HepG2 (cell line): Measurements from ENCODE around the gene KAT7. TPM values are rescaled to one million over a fixed set of nuclear protein-coding genes. Genes with fewer than 3 reads are reported as not detected.

Experiments
- ATAC-seq: fragments of 200-7000 bp; cut with Tn5 transposase; 3 replicates; pipeline ENCODE4 v1.9.1; 2020; ENCODE audit warnings: mild to moderate bottlenecking, moderate library complexity
- BruUV-seq: library from RNA; stranded (reverse); fragments of 400-500 nt; replicated peaks from 2 replicates; lab custom pipeline; 2021; lab: Mats Ljungman, UMichigan
- CTCF ChIA-PET: fragments of 300-600 bp; formaldehyde crosslinking; extraction: SDS; loops from one replicate; lab custom pipeline; 2021; ENCODE audit warnings: low total read pairs, inconsistent platforms, low intra/inter-chr PET ratio; lab: Yijun Ruan, JAX
- POLR2A ChIA-PET: fragments of 350-600 bp; sonication (Branson Sonifier 250); formaldehyde crosslinking; loops from one replicate; lab custom pipeline; 2020; ENCODE audit warnings: antibody characterized with exemption, inconsistent platforms; lab: Yijun Ruan, JAX
- DNase-seq: peaks from one replicate; pipeline ENCODE4 v3.0.0-alpha.2; 2015; ENCODE audit warnings: low spot score
- FAIRE-seq: peaks from 3 replicates; lab custom pipeline; 2011; peaks lifted over from hg19 to GRCh38; lab: Jason Lieb, UNC
- H2AFZ ChIP-seq: one replicate; pipeline ENCODE4 v1.6.1; 2011; ENCODE audit warnings: low read length, inconsistent platforms
- H3K27ac ChIP-seq: fragments of 300-600 bp; 3 replicates; pipeline ENCODE4 v1.8.0; 2011; ENCODE audit warnings: mixed run types, mild to moderate bottlenecking, mixed read lengths, low read length, inconsistent platforms; ENCODE audit not compliant: insufficient read depth; ENCODE audit errors: extremely low read length
- H3K27me3 ChIP-seq, 2 experiments: fragments of 200-600 bp in 1 of 2; 2 replicates in 1 of 2; 3 replicates in 1 of 2; pipeline versions ENCODE4 v1.6.0 to v1.8.0; 2011; ENCODE audit warnings: low read length in 2 of 2, mild to moderate bottlenecking in 2 of 2, moderate library complexity in 2 of 2, inconsistent platforms in 1 of 2; ENCODE audit not compliant: insufficient read depth in 2 of 2, control insufficient read depth in 1 of 2
- H3K36me3 ChIP-seq, 2 experiments: fragments of 200-600 bp in 1 of 2; replicated peaks in 1 of 2; 2 replicates in 1 of 2; 3 replicates in 1 of 2; pipeline versions ENCODE4 v1.5.1 to v1.8.0; 2011; ENCODE audit warnings: low read length in 2 of 2, inconsistent platforms in 1 of 2; ENCODE audit not compliant: insufficient read depth in 2 of 2, control insufficient read depth in 1 of 2
- H3K4me1 ChIP-seq: 2 replicates; pipeline ENCODE4 v1.5.1; 2012; ENCODE audit warnings: low read length, inconsistent platforms; ENCODE audit not compliant: insufficient read depth
- H3K4me2 ChIP-seq: 2 replicates; pipeline ENCODE4 v1.6.0; 2011; ENCODE audit warnings: low read depth, low read length, inconsistent platforms
- H3K4me3 ChIP-seq, 3 experiments: fragments of 200-600 bp in 1 of 3; sonication (generic), shearing (Covaris generic) in 1 of 3; replicated peaks in 1 of 3; 2 replicates each; pipeline ENCODE4 v1.5.1; 2011 to 2016; ENCODE audit warnings: low read length in 3 of 3, inconsistent platforms in 2 of 3, low read depth in 2 of 3, mild to moderate bottlenecking in 2 of 3, control low read depth in 1 of 3, mixed read lengths in 1 of 3; ENCODE audit not compliant: insufficient read depth in 1 of 3
- H3K79me2 ChIP-seq: one replicate; pipeline ENCODE4 v1.6.1; 2011; ENCODE audit warnings: low read length, inconsistent platforms; ENCODE audit not compliant: insufficient read depth
- H3K9ac ChIP-seq: 2 replicates; pipeline ENCODE4 v1.6.0; 2011; ENCODE audit warnings: mild to moderate bottlenecking, low read depth, low read length, inconsistent platforms; ENCODE audit not compliant: insufficient read depth
- H3K9me3 ChIP-seq: 2 replicates; pipeline ENCODE4 v1.5.1; 2012; ENCODE audit warnings: mild to moderate bottlenecking, low read length
- H4K20me1 ChIP-seq: 2 replicates; pipeline ENCODE4 v1.6.0; 2011; ENCODE audit warnings: inconsistent platforms, mild to moderate bottlenecking, low read length, moderate library complexity; ENCODE audit not compliant: insufficient read depth
- CEBPB ChIP-seq: IDR thresholded peaks from 2 replicates; pipeline ENCODE4 v1.6.1; 2011; ENCODE audit warnings: low read depth, low read length, improper control_type of control experiment, borderline replicate concordance
- PITX1 ChIP-seq: sonication (generic); formaldehyde crosslinking; IDR thresholded peaks from 2 replicates; pipeline ENCODE4 v1.5.1; 2020; ENCODE audit warnings: mild to moderate bottlenecking, missing genetic modification reagents
- SMYD3 ChIP-seq: sonication (generic); formaldehyde crosslinking; IDR thresholded peaks from 2 replicates; pipeline ENCODE4 v1.8.1; 2023; ENCODE audit warnings: mild to moderate bottlenecking, missing genetic modification reagents
- ZFP37 ChIP-seq: sonication (generic); formaldehyde crosslinking; IDR thresholded peaks from 2 replicates; pipeline ENCODE4 v1.4.0; 2020; ENCODE audit warnings: missing genetic modification reagents, borderline replicate concordance
- WGBS: methylation state at CpG from one replicate; pipeline ENCODE4 v1.1.6; 2017; ENCODE audit warnings: low lambda C conversion rate; 5-methylcytosine and 5-hydroxymethylcytosine counted together
- in situ Hi-C: cut with HindIII; loops from 2 replicates; pipeline ENCODE4 v1.10.0; 2017; ENCODE audit warnings: low pct_unique_long_range_greater_than_20kb; ENCODE audit not compliant: extremely low pct_ligation_motif_present
- intact Hi-C: fragments of 100-400 bp; cut with micrococcal nuclease; formaldehyde crosslinking; loops from one replicate; pipeline ENCODE4 v1.10.0; 2022; ENCODE audit not compliant: unreplicated experiment
- polyA plus RNA-seq, 8 experiments: library from polyadenylated mRNA; depleted of rRNA in 3 of 8; stranded (reverse) in 7 of 8; unstranded in 1 of 8; fragments of >200 nt; fragmentation: Illumina TruSeq in 4 of 8; extraction: Trizol in 4 of 8; gene quantifications; 2 replicates each; pipeline versions ENCODE4 v1.2.1 to v1.2.3, GENCODE V29; 2011 to 2016; ENCODE audit warnings: low read depth in 4 of 8, missing spikeins in 1 of 8, mixed read lengths in 1 of 8; ENCODE audit not compliant: insufficient read depth in 1 of 8
- total RNA-seq, 5 experiments: library from RNA; depleted of rRNA; stranded (reverse); fragments of >200 nt; fragmentation: Illumina TruSeq; extraction: Trizol; gene quantifications; 2 replicates each; pipeline ENCODE4 v1.2.3, GENCODE V29; 2016; ENCODE audit warnings: low read depth in 1 of 5
- TF ChIP-seq, protein P1 (sequence below): sonication (generic); formaldehyde crosslinking; IDR thresholded peaks from 2 replicates; pipeline ENCODE4 v1.4.0; 2020; ENCODE audit warnings: missing genetic modification reagents
- TF ChIP-seq, protein P2 (sequence below): sonication (generic); formaldehyde crosslinking; IDR thresholded peaks from one replicate; pipeline ENCODE4 v1.5.1; 2020; ENCODE audit warnings: mild to moderate bottlenecking, missing genetic modification reagents; ENCODE audit errors: not compliant biosample characterization

Gene KAT7
- total and polyA plus RNA-seq, 2 of the 13 experiments (the other 11 are each of a cell fraction or from before 2014, with no cell fraction given): 21.2 to 39.2 TPM

DNA sequence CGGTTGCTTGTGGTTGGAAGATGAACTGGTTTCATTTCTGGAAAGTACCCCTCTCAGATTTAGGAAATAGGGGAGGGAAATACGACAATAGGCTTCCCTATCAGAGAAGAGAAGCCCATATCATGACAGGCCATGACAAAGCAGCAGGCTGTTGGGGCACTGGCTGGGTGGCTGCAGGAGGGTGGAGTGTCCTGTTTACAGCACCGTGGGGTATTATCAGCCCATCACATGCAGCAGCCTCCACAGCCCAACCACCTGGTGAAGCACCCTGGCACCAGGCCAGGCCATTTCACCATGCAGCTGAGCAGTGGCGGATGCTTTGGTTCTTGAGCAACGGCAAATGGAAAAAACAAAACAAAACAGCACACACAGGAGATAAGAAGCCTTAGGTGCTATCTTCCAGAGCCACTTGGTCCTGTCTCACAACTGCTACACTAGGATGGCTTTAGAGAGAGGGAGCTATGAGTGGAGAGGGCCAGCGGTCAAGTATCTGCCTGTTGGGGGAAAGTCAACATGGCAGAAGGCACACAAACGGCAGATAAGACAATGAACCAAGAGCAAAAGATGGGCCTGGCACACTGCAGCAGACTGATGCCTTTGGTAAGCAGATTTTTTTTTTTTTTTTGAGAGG, 48.7 kb upstream of the KAT7 start:
- no peak overlapping the region for H3K4me3 ChIP-seq
- no peaks in the 10 kb centered on the region for H3K9me3 ChIP-seq
- intact Hi-C loops (no loop called here), in situ Hi-C loops (no loop called here)
- H2AFZ ChIP-seq: no peak overlapping the region
- H3K36me3 ChIP-seq: no peaks in the 10 kb centered on the region
- H3K4me2 ChIP-seq: no peak overlapping the region
- no peaks in the 10 kb centered on the region for H4K20me1 ChIP-seq
- BruUV-seq: no TSS peak
- ChIA-PET POLR2A (no interaction called here), CTCF (no interaction called here)
- no peaks in the 10 kb centered on the region for H3K79me2 ChIP-seq
- FAIRE-seq: no peak
- no peaks in the 10 kb centered on the region for H3K27me3 ChIP-seq
- WGBS: 83% methylated on average over 7 of the region's 7 CpGs
- DNase-seq: peak; percentile 36
- peak; percentile 26; the same call in 1 of the 3 replicates for ATAC-seq
- TF ChIP-seq CEBPB: peak; percentile 47; the same call in 1 of the 2 replicates
- TF ChIP-seq ZFP37 (CRISPR knock-in tag): no peak
- TF ChIP-seq, protein P1, sequence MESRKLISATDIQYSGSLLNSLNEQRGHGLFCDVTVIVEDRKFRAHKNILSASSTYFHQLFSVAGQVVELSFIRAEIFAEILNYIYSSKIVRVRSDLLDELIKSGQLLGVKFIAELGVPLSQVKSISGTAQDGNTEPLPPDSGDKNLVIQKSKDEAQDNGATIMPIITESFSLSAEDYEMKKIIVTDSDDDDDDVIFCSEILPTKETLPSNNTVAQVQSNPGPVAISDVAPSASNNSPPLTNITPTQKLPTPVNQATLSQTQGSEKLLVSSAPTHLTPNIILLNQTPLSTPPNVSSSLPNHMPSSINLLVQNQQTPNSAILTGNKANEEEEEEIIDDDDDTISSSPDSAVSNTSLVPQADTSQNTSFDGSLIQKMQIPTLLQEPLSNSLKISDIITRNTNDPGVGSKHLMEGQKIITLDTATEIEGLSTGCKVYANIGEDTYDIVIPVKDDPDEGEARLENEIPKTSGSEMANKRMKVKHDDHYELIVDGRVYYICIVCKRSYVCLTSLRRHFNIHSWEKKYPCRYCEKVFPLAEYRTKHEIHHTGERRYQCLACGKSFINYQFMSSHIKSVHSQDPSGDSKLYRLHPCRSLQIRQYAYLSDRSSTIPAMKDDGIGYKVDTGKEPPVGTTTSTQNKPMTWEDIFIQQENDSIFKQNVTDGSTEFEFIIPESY: peak; percentile 85; the same call in 1 of the 2 replicates
- TF ChIP-seq SMYD3 (CRISPR knock-in tag): no peak
- no peak overlapping the region for H3K27ac ChIP-seq
- H3K4me1 ChIP-seq: peaks cover 19% of the 10 kb centered on the region
- H3K9ac ChIP-seq: no peak overlapping the region

DNA sequence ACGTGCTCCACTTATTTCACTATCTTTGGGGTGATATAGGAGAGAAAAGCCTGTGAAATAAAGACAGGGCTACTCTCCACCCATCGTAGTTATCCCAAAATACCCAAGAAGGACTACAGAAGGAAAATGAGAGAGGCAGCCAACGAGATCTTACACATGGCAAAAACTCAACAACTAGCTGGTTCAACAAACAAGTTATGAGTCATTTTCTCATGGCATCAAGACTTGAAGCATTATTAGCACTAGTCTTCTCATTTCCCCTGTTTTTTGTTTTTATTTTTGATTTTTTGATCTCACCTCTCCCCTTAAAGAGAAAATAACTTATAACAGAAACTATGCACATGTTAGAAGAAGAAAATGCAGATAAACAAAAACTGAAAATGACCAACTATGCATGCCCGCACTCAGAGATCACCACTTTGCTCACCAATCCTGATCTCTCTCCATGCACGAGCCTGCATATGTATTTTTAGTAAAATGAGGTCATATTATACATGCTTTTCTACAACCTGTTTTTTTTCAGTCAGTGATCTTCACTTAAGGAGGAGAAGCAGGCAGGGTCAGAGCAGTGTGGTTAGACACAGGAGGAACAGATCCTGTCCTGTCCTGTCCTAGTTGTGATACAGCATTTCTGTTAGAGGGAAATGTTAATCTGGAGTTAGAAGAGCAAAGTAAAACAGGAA, 47.3 kb upstream of the KAT7 start:
- no peak for DNase-seq
- Histone ChIP-seq H3K27me3 (no peaks in the 10 kb centered on the region), H3K4me2 (no peak overlapping the region), H3K27ac (no peak overlapping the region), H3K4me3 (no peak overlapping the region), H4K20me1 (no peaks in the 10 kb centered on the region), H3K4me1 (peaks cover 27% of the 10 kb centered on the region), H3K36me3 (no peaks in the 10 kb centered on the region), H3K79me2 (no peaks in the 10 kb centered on the region), H3K9ac (no peak overlapping the region), H3K9me3 (no peaks in the 10 kb centered on the region), H2AFZ (no peak overlapping the region)
- intact Hi-C loops: no loop called here
- no peak for FAIRE-seq
- in situ Hi-C loops: no loop called here
- CTCF ChIA-PET: no interaction called here
- ATAC-seq: no peak
- 92% methylated on average over 5 of the region's 5 CpGs for WGBS
- no TSS peak for BruUV-seq
- POLR2A ChIA-PET: interaction anchor here (3.4 kb wide), 1 partner anchor 23 kb away, joined by 13 read pairs; the partner anchor contains the start of gene FAM117A
- TF ChIP-seq, protein P2, sequence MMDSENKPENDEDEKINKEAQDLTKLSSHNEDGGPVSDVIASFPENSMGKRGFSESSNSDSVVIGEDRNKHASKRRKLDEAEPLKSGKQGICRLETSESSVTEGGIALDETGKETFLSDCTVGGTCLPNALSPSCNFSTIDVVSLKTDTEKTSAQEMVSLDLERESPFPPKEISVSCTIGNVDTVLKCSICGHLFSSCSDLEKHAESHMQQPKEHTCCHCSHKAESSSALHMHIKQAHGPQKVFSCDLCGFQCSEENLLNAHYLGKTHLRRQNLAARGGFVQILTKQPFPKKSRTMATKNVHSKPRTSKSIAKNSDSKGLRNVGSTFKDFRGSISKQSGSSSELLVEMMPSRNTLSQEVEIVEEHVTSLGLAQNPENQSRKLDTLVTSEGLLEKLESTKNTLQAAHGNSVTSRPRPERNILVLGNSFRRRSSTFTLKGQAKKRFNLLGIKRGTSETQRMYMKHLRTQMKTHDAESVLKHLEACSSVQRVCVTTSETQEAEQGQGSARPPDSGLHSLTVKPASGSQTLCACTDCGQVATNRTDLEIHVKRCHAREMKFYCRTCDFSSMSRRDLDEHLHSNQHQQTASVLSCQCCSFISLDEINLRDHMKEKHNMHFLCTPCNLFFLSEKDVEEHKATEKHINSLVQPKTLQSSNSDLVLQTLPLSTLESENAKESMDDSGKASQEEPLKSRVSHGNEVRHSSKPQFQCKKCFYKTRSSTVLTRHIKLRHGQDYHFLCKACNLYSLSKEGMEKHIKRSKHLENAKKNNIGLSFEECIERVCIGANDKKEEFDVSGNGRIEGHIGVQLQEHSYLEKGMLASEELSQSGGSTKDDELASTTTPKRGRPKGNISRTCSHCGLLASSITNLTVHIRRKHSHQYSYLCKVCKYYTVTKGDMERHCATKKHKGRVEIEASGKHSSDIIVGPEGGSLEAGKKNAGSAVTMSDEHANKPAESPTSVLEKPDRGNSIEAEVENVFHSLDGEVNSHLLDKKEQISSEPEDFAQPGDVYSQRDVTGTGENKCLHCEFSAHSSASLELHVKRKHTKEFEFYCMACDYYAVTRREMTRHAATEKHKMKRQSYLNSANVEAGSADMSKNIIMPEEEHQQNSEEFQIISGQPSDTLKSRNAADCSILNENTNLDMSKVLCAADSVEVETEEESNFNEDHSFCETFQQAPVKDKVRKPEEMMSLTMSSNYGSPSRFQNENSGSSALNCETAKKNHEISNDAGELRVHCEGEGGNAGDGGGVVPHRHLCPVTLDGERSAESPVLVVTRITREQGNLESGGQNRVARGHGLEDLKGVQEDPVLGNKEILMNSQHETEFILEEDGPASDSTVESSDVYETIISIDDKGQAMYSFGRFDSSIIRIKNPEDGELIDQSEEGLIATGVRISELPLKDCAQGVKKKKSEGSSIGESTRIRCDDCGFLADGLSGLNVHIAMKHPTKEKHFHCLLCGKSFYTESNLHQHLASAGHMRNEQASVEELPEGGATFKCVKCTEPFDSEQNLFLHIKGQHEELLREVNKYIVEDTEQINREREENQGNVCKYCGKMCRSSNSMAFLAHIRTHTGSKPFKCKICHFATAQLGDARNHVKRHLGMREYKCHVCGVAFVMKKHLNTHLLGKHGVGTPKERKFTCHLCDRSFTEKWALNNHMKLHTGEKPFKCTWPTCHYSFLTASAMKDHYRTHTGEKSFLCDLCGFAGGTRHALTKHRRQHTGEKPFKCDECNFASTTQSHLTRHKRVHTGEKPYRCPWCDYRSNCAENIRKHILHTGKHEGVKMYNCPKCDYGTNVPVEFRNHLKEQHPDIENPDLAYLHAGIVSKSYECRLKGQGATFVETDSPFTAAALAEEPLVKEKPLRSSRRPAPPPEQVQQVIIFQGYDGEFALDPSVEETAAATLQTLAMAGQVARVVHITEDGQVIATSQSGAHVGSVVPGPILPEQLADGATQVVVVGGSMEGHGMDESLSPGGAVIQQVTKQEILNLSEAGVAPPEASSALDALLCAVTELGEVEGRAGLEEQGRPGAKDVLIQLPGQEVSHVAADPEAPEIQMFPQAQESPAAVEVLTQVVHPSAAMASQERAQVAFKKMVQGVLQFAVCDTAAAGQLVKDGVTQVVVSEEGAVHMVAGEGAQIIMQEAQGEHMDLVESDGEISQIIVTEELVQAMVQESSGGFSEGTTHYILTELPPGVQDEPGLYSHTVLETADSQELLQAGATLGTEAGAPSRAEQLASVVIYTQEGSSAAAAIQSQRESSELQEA (CRISPR knock-in tag): no peak
- TF ChIP-seq PITX1 (CRISPR knock-in tag): no peak
